ENCODE results near the gene ASPN.

Gene ASPN

GRCh38 chr9:92482329-92482728 is at the start of gene ASPN:
Gene ASPN, minus strand, starts transcription at chr9:92482506.
- no peak for DNase-seq

- no peak for DNase-seq
Measured at GRCh38 chr9:92530893-92531292, 48.6 kb upstream of the ASPN start.

GRCh38 chr9:92529124-92529523 is 46.8 kb upstream of the ASPN start:
- DNase-seq, result no peak

GRCh38 chr9:92528522-92528849 is 46.2 kb upstream of the ASPN start:
- no peak for DNase-seq

- DNase-seq, result no peak
Measured at GRCh38 chr9:92527832-92528521, 45.7 kb upstream of the ASPN start.

GRCh38 chr9:92527291-92527828 is 45.1 kb upstream of the ASPN start:
- DNase-seq, result no peak

- no peak for DNase-seq
Measured at GRCh38 chr9:92525306-92525705, 43.0 kb upstream of the ASPN start.

- no peak for DNase-seq
Measured at GRCh38 chr9:92524881-92525280, 42.6 kb upstream of the ASPN start.

- no peak for DNase-seq
Measured at GRCh38 chr9:92522983-92523970, 41.0 kb upstream of the ASPN start.

- DNase-seq, result no peak
Measured at GRCh38 chr9:92520837-92521236, 38.5 kb upstream of the ASPN start.

- DNase-seq, result no peak
Measured at GRCh38 chr9:92518199-92518598, 35.9 kb upstream of the ASPN start.

GRCh38 chr9:92517046-92517445 is 34.7 kb upstream of the ASPN start:
- no peak for DNase-seq

- no peak for DNase-seq
Measured at GRCh38 chr9:92516521-92516920, 34.2 kb upstream of the ASPN start.

- DNase-seq, result no peak
Measured at GRCh38 chr9:92514635-92515034, 32.3 kb upstream of the ASPN start.

GRCh38 chr9:92513349-92513748 is 31.0 kb upstream of the ASPN start:
- DNase-seq, result no peak

- DNase-seq, result no peak
Measured at GRCh38 chr9:92512622-92513021, 30.3 kb upstream of the ASPN start.

- DNase-seq, result no peak
Measured at GRCh38 chr9:92510747-92511146, 28.4 kb upstream of the ASPN start.

- DNase-seq, result no peak
Measured at GRCh38 chr9:92509050-92509449, 26.7 kb upstream of the ASPN start.

- no peak for DNase-seq
Measured at GRCh38 chr9:92508018-92508820, 25.9 kb upstream of the ASPN start.

GRCh38 chr9:92507496-92507895 is 25.2 kb upstream of the ASPN start:
- DNase-seq, result no peak

GRCh38 chr9:92507005-92507404 is 24.7 kb upstream of the ASPN start:
- no peak for DNase-seq

GRCh38 chr9:92506184-92506857 is 24.0 kb upstream of the ASPN start:
- DNase-seq, result no peak

GRCh38 chr9:92504881-92505280 is 22.6 kb upstream of the ASPN start:
- no peak for DNase-seq
